Measurements from ENCODE around the gene PNMT.

- TF ChIP-seq CTCF (IDR thresholded peaks at IDR 0.05) (no peak), POLR2A (IDR thresholded peaks at IDR 0.05) (peak; percentile 17 to 55)
These were observed 31.5 kb downstream of the PNMT start, which contains the start of gene ERBB2 for GRCh38 chr17:39699818-39700147.

All from uterus (tissue), 2 donors.